SHP77 treated with DMSO at 0.1 percent for 48 hours (cell line): Measurements from ENCODE around the gene PHRF1.

Source experiments
- DNase-seq: peaks from one replicate; lab custom pipeline; 2025; lab: John Stamatoyannopoulos, UW

Gene PHRF1

DNA sequence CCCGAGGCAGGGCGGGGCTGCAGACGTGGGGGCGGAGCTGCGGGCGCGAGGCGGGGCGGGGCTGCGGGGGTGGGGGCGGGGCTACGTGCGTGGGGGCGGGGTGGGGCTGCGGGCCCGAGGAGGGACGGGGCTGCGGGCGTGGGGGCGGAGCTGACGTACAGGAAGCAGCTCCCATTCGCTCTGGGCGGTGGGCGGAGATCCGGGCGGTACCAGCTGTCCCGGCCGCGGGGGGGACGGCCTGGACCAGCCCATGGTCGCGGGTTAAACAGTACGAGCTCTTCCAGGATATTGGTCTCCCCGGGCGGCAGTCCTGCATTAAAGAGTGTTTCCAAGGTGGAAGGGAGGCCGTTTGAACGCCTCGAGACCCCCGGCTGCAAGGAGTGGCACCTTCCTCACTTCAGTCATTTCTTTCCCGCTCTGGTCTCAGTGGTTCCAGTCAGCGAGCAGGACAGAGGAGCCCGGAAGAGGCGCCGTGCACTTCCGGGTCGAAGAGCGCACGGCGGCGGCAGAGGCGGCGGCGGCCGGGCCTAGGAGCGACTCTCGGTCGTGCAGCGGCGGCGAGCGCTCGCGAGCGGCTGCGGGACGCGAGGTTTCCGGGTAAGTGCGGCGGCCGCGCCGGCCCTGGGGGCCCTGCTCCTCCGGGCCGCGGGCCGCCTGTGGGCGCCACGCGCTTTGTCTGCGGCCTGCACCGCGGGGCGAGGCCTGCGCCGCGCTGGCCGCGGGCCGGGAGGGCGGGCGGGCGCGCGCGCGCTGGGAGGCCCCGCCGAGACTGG lies at the start of gene PHRF1:
Gene PHRF1 (plus strand): TSS at position 475 of the 773 bp plus-strand sequence. CDS start 5,043 bp downstream, outside the sequence.
- peak; percentile 66 for DNase-seq

GRCh38 chr11:528166-528814 lies 48.0 kb upstream of the PHRF1 start:
- DNase-seq = no peak

DNA sequence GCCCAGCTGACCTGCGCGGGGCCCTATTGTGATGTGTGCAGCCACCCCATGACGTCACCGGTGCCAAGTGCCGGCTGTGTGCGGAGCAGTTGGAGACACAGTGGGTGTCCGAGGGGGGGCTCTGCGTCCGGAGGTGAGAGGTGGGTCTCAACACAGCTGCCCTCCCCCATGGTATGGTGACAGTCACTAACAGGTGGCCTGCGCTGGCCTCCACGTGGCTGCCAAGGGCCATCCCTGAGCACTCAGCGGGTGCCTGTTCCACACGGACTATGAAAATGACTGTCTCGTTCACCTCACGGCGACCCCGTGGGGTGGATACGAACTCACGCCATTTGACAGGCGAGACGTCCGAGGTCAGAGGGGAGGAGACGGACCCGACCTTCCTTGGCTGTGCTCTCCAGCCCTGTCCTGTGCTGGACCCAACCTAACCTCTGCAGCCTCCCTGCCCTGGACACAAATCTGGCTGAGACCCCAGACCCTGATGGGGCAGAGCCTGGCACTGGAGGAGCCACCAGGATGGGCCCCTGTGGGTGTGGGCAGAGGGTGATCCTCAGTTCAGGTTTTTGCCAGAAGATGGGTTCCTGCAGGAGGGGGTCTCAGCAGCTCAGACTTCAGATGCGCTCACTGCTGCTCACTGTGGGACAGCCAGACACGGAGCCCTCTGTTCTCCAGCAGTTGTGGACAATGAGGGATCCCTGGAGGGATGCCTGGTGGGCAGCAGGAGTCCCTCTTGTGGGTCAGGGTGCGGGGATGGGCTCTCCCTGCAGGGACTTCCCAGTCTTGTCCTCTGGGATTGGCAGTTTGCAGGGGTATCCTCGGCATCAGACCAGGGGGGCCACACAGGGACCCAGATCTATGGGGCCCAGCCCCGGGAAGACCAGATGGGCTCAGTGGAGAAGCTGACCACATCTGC lies 47.2 kb upstream of the PHRF1 start:
- DNase-seq = no peak

DNA sequence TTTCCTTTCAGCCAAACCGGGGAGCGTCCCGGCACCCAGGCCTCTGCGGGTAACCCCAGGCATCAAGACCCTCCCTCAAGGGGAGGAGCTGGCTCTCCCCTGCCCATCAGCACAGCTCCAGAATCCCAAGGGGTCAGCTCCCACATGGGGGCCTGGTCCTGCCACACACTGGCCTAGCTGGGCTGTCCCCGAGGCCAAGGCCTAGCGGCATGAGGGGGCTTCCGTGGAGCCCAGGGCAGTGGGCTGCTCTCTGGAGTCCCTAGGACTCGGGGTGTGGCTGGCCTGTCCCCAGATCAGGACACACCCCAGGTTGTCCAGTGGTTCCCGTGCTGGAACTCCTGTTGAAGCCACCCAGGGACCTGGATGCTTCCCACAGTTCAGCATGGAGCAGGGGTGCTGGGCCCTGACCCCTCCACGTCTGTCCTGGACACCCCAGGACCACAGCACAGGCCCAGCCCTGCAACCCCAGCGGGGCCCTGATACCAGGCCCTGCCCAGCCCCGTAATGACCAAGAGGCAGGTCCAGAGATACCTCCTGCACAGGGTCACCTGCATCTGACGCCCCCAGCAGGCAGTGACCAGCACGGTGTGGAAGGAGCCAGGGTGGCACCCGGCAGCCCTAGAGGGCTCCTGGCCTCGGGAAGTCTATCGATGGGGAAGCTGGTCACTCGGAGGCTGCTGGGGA lies 46.4 kb upstream of the PHRF1 start:
- DNase-seq = no peak

DNA sequence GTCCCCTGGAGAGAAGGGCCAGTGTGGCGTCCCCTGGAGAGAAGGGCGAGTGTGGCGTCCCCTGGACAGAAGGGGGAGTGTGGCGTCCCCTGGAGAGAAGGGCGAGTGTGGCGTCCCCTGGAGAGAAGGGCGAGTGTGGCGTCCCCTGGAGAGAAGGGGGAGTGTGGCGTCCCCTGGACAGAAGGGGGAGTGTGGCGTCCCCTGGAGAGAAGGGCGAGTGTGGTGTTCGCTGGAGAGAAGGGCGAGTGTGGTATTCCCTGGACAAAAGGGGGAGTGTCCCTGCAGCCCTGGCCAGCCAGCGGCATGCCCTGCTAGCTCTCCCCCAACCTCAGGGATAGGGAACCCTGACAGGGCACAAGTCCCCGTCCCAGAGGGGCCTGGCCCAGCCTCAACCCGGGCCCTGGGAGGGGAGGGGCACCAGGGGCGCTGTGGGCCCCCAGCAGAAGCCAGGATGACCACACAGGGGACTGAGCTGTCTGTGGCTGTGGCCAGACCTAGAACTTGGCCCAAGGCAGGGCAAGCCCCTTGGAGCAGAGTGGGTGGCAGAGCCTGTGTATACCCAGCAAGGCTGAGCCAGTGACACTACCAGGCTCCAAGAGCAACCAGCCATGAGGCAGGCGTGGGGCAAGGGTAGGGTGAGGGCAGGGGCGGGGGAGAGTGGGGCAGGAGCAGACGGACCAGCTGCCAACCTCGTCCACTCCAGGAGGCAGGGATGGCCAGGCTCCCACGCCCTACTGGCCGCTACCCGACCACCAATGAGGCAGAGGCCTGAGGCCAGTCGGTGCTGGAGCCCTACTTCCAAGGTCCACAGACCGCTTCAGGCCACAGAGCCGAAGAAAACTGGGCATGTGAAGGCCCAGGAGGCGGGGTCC lies 45.1 kb upstream of the PHRF1 start:
- no peak for DNase-seq

DNA sequence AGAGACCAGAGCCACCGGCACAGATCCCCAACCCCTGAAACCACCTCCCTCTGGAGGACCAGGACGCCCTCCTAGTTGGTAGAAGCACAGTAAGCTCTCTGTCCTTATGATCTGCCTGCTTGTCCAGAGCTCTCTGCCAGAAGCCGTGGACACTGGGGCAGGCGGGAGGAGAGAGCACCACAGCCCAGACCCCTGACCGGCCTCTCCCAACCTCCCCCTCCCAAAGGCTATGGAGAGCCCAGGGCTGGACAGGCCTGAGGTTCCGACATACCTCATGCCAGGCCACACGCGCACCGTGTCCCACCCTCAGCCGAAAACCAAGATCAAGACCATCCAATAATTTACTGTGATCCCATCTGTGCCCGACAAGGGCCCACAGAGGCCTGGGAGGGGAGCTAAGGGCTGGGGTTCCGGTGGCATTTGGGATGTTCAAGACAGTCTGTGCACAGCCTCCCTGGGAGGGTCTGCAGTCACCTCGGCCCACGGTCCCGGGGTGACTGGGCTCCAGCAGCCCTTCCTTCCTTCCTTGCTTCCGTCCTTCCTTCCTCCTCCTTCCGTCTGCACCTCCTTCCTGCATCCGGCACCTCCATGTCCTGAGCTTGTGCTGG lies 44.2 kb upstream of the PHRF1 start:
- no peak for DNase-seq

DNA sequence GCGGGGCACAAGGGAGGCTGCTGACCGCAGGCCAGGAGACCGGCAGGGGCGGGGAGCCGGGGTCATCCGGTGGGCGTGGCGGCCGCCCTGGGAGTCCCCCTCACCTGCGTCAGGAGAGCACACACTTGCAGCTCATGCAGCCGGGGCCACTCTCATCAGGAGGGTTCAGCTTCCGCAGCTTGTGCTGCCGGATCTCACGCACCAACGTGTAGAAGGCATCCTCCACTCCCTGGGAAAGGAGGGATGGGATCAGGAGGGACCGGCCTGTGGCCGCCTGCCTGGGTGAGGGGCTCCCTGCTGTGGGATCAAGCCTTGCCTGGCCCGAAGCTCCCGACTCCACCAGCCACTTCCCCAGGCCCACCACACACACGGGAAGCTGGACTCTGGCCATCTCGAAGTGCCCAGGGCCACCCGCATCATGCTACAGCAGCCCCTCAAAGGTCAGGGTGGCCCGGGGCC lies 43.7 kb upstream of the PHRF1 start:
- DNase-seq = no peak

DNA sequence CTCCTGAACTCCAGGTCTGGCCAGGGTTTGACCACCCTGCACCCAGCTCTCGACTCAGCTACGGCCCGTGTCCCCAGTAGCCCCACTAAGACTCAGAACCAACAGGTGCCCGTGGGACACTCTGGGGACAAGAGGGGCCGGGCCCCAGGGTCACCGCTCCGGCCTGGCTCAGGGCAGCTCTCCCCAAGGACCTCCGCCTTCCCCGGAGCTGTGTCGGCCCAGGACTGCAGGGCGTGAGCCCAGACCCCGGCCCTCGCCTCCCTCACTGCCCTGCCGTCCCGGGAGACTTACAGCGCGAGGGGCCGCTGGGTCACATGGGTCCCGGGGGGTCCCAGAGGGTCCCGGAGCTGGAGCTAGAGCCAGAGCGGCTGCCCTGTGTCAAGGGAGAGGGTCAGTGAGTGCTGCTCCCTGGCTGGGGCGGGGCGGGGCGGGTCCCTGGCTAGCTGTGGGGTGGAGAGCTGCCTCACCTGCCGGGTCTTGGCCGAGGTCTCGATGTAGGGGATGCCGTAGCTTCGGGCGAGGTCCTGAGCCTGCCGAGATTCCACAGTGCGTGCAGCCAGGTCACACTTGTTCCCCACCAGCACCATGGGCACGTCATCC lies 43.2 kb upstream of the PHRF1 start:
- no peak for DNase-seq

GRCh38 chr11:533586-534395 lies 42.5 kb upstream of the PHRF1 start:
- DNase-seq = no peak

DNA sequence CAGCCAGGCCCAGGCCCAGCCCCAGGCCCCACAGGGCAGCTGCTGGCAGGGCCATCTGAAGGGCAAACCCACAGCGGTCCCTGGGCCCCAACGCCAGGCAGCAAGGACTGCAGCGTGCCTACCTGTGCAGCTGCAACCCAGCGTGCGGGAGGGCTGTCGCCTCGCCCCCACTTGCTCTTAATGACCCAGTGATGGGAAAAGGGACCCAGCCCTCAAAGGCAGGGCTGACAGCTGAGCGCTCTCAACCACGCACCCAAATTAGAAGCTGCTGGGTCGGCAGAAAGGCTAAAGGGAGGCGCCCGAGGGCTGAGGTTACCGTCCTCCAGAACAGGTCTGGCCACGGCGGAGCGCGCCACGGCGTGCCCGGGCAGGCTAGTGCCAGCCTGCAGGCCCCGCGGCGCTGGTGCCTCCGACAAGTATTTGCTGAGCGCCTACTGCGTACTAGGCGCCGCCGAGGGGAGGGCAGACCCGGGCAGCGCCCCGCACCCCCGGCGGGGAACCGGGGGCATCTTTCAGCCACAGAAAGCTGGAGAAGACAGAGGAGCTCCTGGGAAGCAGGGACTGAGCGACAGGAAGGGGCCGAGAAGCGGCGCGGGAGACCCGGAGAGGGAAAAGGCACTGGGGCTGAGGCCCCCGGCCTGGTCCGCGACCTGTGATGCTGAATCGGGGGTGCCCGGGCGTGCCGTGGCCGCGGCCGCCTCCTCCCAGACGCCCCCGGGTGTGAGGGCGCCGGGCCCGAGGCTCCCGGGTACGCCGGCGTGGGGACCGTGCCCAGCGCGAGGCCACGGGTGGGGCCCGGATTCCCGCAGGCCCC lies 41.7 kb upstream of the PHRF1 start:
- DNase-seq = no peak

GRCh38 chr11:535210-535518 lies 41.1 kb upstream of the PHRF1 start:
- DNase-seq = no peak

- peak; percentile 25 for DNase-seq
Measured at GRCh38 chr11:535519-536454, 40.5 kb upstream of the PHRF1 start, which contains the start of gene HRAS. Gene HRAS (minus strand): TSS chr11:535576.

DNA sequence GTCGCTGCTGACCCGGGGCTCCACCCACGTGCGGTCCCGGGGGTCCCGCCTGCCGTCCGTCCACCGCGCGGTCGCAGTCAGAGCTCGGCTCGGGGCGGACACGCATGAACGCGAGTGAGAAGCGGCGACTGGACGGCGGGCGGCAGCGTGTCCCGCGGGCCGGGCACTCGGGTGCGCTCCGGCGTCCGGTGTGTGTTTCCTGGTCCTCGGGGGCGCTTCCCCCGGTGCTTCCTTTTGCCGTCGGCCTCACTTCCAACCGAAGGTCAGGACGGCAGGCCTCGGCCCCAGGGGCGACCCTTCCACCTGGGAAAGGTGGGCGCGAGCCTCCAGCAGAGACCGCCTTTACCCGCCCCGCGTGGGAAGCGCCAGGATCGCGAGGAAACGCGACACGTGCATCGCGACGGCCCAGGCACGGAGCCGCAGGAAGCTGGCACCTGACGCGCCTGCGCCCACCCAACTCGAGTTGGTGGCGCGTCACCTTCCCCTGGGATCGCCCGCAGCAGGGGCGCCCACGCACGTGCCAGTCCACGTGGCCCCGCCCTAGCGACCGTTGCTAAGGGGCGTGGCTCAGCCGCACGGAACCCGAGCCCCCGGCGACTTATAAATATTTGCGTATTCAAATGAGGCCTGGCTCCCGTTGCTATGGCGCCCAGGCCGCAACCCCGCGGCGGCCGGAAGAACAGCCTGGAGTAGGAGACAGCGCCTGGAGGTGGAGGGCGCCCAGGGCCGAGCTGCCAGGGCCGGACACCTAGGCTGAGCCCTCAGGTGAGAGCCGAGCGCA lies 39.2 kb upstream of the PHRF1 start, which contains the start of gene LRRC56:
Gene LRRC56 (plus strand): TSS at position 687 of the 781 bp plus-strand sequence. CDS start 3,158 bp downstream, outside the sequence.
- DNase-seq = no peak

DNA sequence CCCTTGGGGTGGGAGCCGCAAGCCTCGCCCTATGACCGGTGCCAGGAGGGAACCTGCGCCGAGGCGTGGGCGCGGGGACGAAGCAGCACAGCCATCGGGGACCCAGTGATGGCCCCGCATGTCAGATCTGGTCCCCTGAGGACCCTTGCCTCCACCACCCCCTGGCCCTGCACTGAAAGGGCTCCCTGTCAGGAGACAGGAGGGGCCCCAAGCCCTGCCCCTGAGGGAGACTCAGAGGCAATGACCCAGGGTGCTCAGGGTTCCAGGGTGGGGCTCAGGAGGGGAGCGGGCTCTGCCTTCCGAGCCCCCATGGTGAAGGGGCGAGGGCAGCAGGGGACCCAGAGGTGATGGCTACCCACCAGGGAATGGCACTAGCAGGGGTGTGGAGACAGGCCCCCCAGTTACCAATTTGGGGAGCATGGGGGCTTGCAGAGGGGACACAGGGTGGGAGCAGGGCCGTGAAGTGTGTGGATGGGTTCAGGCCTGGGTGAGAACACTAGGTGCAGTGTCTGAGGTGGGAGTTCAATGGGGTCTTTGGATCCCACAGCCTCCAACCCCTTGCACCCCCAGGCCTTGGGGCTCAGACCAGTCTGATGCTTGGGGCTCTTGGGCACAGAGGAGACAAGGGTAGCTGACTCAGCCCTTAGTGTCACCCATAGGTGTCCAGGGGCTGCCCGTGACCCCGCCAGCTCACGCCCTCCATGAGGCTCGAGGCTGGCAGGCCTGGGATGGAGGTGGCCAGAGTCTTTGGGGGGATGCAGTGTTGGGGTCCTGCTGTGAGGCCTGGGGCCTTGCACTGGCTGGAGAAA lies 38.4 kb upstream of the PHRF1 start:
- DNase-seq = no peak

DNA sequence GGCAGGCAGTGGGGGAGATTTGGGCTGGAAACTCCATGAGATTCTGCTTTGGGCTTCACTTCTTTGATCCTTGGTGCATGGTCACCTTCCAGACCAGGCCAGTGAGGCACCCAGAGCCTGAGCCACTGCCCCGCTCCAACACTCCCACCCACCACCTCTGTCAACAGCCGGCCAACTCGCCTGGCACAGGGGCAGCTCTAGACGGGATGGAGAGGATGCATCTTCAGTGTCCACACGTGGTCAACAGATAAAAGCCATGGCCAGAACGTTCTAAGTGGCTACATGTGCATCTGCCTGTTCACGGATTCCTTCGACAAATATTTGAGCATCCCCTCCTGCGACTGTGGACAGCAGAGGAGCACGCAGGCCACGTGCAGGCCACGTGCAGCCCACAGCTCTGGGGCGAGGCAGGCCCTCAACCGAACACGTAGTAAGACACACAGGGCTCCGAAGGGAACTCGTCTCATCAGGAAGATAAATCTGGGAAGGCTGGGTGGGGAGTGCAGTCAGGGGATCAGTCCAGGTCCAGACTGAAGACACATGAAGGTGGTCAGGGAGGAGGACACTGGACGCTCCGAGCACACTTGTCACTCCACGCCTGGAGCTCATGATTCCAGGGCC lies 37.7 kb upstream of the PHRF1 start:
- no peak for DNase-seq
